Measurements from ENCODE around the gene UBE2V1.

DNA sequence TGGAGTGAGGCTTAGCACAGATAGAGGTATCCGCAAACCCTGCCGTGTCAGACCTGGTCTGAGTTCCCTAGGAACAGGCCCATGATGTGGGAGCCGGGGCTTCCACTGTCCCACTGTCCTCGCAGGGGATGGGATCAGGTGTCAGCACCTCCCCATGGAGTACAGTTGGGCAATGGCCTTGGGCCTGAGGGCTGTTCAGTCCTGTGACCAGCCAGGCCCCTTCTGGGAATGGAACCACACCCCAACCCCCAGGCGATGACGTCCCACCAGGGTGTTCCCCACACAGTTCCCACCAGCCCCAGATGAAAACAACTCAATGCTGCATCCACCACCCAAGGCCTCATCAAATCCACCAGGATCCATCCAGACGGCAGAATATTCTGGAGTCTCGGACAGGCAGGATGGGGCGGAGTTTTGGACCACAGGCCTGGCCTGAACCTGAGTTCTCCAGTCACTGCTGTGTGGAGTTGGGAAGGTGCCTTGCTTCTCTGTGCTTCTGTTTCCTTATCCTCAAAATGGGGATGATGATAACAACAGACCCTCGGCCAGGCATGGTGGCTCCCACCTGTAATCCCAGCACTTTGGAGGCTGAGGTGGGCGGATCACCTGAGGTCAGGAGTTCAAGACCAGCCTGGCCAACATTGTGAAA is 62.2 kb downstream of the UBE2V1 start:
- TF ChIP-seq, protein P1, sequence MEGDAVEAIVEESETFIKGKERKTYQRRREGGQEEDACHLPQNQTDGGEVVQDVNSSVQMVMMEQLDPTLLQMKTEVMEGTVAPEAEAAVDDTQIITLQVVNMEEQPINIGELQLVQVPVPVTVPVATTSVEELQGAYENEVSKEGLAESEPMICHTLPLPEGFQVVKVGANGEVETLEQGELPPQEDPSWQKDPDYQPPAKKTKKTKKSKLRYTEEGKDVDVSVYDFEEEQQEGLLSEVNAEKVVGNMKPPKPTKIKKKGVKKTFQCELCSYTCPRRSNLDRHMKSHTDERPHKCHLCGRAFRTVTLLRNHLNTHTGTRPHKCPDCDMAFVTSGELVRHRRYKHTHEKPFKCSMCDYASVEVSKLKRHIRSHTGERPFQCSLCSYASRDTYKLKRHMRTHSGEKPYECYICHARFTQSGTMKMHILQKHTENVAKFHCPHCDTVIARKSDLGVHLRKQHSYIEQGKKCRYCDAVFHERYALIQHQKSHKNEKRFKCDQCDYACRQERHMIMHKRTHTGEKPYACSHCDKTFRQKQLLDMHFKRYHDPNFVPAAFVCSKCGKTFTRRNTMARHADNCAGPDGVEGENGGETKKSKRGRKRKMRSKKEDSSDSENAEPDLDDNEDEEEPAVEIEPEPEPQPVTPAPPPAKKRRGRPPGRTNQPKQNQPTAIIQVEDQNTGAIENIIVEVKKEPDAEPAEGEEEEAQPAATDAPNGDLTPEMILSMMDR (IDR thresholded peaks at IDR 0.05; ENCODE audit: poor library complexity), result no peak
- TF ChIP-seq EZH2 (IDR thresholded peaks at IDR 0.05; ENCODE audit: borderline replicate concordance) (no peak), EZH2phosphoT487 (IDR thresholded peaks at IDR 0.05; ENCODE audit: low read depth, severe bottlenecking, unreplicated experiment) (no peak)
